K562 treated with DMSO at 1 percent for 12 hours (cell line): ENCODE measurements around the gene CAMK4. TPM values are rescaled to one million over a fixed set of nuclear protein-coding genes. Genes with fewer than 3 reads are reported as not detected.

Source experiments
- total RNA-seq: library from RNA; unstranded; fragments of 300-600 nt; gene quantifications from 2 replicates; pipeline ENCODE4 v1.2.3, GENCODE V29; 2022; ENCODE audit not compliant: insufficient read depth

CAMK4 gene
- total RNA-seq = not detected in 2 replicates

DNA sequence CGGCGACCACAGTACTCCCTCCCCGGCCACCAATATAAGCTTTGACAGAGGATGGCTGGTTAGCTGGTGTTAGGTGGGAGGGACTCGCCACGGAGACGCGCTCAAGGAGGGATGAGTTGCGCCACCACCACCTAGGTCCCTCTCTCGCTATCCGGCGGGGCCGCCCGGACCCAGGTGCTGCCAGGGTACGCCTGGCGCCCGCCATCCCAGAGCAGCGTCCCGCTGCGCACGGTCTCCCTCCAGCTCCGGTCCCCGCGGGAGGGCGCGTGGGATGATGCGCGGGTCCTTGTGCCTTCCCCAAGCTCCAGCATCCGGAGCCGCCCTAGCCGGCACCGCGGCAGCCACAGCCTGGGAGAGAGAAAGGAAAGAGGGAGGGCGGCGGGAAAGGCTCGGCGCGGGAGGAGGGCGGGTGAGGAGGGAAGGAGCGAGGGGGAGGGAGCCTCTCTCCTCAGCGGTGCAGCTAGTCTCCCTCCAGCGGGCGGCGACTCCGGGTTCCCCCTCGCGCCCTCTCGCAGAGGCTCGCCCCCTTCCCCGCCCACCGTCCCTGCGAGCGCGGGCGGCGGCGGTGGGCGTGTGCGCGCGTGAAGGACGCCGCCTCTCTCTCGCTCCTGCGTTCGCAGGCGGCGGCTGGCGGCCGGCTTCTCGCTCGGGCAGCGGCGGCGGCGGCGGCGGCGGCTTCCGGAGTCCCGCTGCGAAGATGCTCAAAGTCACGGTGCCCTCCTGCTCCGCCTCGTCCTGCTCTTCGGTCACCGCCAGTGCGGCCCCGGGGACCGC lies at the start of gene CAMK4:
CAMK4 (plus strand) TSS at position 598 of the 774 bp plus-strand sequence; CDS start at position 698, 100 bp downstream.

DNA sequence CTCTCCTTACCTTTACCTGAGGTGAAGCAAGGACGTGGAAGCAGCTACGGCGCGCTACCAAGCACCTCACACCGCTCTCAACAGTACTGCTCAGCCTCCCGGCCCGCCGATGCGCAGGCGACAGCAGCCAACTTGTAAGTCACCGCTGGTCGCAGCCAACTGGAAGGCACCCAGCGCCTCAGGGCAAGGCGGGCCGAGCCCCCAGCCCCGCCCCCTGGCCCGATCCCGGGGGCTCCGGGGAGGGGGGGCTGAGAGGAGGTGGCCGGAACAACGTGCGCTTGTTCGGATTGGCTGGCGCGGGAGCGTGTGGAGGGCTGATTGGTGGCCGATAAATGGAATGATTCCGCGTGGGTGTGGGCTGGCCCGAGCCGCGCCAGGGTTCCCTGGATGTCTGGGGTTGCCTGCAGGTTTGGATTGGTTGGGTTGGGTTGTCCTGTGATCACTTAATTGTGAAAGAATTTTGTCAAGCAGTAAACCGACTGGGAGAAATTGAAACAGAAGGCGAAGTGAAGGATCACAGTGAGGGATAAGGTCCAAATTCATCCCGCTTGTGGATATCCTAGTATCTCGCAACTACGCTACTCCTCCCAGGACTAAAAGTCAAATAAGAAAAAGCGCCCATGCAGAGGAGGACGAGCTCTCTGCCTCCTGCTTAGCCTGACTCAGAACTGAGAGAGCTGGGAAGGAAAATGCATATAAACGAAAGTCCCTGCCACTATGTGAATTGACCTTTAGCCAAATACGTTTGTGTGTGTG lies 288.4 kb downstream of the CAMK4 start, which contains the start of gene STARD4:
STARD4 (minus strand) TSS at position 161 of the 756 bp plus-strand sequence. CDS start 5,102 bp downstream, outside the sequence.

Other genes with a start within 250 kb of the CAMK4 start
- 1.0 and 3.7 TPM in 2 replicates for gene TSLP, start 152.7 kb upstream of the CAMK4 start, total RNA-seq
- gene WDR36, start 132.0 kb upstream of the CAMK4 start, total RNA-seq = 2.7 and 10.1 TPM in 2 replicates